GM18519 (cell line): Measurements from ENCODE around the gene CCNK.

Experiments
- ATAC-seq: cut with Tn5 transposase; IDR thresholded peaks from one replicate; pipeline ENCODE4 v1.9.1; 2021; ENCODE audit warnings: mild to moderate bottlenecking, moderate library complexity; ENCODE audit not compliant: unreplicated experiment, low FRiP score

CCNK gene

DNA sequence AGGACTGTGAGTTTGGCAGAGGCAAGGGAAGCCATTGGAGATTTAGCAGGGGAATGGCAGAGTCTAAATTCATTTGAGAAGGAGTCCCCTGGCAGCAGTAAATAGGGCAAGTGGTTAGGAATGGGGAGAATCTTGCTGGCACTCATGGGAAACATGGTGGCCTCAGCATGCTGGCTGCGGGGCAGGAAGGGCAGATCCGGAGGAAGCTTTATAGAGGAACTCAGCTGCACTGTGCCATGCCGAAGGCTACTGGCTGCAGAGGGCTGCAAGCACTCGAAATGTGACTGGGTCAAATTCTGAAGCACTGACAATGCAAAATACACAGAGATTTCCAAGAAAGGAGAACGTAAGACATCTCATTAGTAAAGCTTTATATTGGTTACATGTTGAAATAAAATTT lies 23.9 kb downstream of the CCNK start:
- no peak for ATAC-seq

DNA sequence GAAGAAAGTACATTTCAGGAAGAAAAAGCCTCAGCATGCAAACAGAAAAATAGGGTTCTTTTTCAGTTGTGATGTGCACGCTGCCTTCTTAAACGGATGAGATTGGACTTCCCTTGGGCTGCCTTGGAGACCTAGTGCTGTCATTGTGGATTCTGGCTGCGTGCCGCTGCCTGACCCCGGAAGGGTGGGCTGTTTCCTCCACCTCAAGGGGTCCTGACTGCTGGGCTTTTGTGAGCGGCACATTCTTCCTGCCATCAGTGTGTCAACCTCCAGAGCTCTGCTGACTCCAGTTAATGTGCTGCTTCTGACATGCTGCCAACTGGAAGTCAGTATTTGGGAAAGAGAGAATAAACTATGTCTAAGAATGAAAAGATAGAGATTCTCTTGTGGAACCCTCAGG lies 25.1 kb downstream of the CCNK start:
- no peak for ATAC-seq

DNA sequence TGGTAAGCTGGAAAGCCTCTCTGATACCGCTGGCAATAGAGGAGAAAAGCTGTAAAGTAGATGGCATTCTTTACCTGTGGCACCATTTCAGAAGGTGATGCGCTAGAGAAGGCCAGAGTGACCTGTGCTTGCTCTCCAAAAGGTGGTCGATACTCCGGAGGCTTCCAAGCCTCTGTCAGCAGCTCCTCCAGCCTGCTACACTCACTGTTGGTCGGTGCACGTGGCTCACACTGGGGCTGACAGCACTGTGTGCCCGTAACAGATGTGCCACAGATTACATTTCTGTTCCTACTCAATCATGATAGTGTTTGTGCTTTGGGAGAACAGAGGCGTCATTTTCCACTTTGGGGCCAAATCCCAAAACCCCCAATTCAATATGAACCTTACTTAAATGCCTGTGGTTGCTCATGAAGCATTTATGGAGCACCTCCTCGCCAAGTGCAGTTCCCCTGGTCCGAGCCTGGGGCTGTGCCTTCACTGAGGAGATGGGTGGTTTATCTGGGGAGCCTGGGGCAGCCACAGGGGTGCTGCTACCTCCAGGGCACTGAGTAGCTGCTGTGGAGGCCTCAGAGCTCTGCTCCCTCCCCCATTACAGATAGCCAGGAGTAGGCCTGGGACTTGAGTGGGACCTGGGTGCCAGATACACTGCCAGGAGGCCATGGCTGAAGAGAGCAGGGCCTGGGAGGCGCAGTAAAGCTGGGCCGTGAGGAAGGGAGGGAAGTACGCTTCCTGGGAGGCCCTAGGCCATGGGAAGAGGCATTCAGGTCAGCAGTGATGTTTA lies 26.8 kb downstream of the CCNK start:
- no peak for ATAC-seq

DNA sequence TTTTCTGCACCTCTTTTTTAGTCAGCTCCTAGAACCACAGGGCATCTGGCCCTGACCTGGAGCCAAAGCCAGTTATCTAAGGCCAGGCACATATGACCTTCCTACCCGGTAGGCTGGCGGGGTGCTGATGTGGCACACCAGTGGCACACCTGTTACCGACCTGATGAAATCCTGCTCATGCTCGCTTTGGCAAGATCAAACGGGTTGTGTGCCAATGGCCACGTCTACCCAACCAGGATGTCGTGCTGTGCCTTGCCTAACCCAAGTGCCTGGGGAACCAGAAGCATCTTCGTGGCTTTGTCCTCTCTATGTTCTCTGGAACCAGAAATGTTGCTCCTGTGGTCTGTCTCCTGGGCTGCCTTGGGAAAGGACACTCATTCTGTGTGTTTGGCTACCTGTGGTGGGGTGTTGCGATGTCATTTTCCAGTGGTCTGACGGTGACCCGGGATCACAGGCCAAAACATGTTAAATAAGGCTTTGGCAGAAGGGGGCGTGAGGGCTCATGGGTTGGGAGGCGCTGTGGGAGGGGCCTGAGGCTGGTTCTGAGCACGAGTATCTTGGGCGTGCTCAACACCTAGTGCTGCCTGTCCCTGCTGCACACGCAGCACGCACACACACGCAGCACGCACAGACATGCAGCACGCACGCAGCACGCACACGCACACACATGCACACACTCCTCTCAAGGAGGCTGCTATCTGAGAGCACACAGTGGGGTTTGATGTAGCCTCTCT lies 27.9 kb downstream of the CCNK start:
- no peak for ATAC-seq

DNA sequence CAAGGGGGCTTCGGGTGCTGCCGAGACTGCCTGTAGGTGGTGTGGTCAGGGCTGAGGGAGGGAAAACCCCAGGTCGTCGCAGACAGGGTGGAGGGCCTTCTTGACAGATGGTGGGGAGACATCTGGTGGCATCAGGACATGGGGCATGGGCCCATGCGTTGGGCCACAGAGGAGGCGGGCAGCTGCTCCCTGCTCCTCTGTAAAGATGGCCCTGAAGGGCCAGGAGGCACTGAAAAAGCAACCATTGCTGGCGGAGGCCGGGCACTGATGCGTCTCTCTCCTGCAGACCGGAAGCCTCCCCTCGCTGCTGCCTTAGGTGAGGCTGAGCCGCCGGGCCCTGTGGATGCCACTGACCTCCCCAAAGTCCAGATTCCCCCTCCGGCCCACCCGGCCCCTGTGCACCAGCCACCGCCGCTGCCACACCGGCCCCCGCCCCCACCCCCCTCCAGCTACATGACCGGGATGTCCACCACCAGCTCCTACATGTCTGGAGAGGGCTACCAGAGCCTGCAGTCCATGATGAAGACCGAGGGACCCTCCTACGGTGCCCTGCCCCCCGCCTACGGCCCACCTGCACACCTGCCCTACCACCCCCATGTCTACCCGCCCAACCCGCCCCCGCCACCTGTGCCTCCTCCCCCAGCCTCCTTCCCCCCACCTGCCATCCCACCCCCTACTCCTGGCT lies 28.8 kb downstream of the CCNK start:
- ATAC-seq, result no peak

DNA sequence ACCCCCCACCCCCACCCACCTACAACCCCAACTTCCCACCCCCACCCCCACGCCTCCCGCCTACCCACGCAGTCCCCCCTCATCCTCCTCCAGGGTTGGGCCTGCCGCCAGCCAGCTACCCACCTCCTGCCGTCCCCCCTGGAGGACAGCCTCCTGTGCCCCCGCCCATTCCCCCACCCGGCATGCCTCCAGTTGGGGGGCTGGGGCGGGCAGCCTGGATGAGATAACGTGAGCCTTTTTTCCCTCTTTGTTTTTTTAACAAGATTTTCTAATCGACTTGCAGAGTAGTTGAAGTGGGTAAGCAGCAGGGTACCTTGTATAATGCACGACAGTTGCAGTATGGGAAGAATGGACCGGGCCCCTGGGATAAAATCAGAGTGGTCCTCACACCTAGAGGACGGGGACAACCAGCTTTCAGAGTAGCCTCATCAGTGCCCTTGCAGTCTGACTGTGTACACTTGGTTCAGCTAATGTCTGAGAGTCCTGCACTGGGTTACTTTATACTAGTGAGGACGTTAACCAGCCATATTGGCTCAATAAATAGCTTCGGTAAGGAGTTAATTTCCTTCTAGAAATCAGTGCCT lies 29.4 kb downstream of the CCNK start:
- no peak for ATAC-seq

DNA sequence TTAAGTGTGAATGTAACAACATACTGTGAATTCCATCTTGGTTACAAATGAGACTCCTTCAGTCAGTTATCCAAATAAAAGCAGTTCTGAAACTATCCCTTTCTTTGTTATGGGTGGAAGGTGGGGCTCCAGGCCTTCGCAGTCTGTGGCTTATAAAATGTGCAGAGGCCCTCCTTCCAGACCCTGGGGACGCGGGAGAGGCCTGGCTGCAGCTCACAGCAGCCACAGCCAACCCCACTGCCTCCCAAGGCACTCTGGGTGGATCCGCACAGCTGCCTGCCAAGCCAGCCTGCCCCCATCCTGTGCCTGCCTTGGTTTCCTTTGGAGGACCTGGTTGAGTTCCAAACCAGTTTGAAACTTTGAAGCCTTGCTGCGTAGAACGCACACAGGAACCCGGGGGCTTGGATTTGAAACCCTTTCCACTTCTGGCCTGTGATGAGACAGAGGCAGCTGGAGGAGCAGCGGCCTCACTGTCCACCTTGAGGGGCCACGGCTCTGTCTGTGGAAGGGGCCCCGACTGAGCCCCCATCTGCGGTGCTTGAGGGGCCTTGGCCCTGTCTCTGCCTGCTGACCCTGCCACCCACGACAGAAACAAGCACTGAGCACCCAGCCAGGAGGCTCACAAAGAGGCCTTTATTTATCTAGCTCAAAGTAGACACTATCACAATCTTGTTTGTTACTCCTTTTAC lies 30.4 kb downstream of the CCNK start:
- no peak for ATAC-seq

DNA sequence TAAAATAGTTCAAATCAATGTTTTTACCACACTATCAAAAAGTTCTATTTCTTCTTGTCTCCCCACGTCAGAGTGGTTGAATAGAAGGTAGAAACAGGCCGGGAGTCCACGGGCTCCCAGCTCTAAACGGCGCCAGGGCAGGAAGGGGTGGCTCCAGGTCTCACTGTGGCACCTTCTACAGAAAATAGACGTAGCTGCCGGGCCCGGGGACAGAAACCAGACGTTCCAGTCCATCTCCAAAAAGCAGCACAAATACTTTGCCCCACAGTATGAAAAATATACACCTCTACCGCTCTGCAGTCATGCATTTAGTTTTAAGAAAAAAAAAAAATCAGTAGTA lies 30.9 kb downstream of the CCNK start:
- no peak for ATAC-seq

DNA sequence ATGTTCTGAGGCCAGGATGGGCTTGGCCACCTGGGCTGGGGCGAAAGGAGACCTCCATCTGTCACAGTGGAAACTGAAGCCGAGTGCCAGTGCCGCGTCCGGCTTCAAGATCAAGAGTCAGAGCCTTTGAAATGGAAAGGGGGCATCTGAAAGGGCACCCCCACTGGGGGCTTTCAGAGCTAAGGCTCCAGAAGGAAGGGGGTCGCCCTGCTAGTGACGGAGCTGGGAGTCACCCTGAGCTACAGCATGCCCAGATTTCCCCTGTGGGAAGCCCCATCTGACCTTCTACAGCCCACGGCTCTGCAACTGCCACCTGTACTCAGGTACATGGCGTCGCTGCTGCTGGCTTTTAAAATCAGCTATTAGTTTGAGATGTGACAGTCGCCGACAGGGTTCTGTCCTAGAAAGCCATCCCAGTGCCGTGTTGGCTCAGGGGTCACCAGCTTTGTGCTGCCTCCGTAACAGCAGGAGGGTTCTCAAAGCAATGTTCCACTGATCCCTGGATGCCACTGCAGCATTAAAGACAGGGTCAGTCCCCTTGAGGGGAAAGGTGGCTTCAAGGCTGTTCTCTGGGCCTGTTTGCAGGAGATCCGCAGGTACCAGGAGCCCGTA lies 31.5 kb downstream of the CCNK start:
- no peak for ATAC-seq

DNA sequence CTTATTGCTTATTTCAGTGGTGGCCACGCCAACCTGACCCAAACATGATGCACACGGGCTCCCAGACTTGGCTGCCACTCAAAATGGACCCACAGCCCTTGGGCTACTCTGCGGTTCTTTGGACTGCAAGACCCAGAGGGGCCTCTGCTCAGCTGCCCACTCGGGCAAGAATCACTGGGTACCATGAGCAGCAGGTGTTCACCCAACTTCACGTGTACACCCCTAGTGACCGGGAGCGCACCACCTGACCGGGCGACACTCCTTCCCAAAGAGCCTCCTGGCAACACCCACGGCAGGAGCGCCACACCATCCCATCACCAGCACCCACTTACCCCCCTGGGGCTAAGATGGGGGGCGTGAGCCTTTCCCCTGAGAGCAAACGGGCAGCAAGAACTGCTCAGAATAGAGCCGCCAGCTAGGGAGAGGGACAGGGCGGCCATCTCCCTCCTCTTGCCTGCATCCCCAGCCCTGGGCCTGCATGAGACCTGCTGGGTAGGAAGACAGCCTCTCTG lies 32.0 kb downstream of the CCNK start:
- no peak for ATAC-seq

DNA sequence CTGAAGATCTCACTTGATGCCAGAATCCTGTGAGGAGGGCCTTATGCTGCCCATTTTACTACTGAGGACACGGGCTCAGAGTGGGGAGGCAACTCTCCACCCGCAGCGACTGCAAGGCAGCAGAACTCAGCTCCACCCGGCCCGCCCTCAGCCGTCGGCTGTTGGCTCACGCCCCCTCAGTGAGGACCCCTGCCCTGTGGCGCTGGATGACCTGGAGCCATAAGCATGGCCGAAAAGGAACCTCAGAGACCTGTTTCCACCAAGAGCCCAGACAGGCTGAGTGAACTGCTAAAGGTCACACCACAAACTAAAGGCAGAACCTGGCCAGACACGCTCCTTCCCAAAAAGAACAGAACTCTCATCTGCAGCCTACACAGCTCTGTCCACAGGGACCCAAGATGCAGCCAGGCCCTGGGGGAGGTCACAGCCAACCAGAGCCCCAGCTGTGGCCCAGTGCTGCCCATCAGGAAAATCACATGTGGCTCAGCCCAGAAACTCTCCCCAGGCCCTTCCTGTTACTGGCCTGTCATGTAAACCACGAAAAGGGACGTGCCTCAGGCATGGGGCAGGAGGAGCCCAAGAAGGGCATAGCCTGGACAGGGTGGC lies 32.8 kb downstream of the CCNK start:
- ATAC-seq, result no peak

DNA sequence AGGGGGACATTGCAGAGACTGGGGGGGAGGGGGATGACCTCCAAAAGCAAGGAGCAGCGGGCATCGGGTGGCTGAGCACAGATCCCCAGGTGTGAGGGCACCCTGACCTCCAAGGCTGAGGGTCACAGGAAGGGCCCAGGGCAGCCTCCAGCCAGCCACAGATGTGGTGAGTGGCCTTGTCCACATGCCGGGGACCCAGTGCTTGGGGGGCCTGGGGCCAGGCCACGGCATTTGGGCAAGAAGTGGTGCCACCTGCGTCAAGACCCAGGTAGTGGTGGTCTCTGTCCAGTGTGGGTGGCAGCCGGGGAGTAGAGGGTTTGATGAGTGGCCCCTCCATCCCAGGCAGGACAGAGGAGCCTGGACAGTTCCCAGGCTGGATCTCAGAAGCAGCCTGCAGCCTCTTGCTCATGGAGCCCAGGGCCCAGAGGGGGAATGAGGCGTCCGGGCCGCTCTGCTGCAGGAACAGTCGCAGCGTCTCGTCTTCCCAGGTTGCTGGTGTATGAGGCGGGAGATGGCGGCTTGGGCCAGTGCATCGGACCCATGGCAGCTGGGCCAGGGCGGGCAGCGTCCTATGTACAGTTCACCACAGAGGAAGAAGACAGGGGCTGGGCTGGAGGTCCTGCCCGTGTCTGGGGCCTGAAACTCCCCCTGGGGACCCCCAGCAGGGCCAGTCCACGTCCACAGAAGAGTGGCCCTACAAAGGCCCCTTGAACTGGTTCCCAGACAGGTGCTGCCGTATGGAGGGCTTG lies 33.5 kb downstream of the CCNK start:
- no peak for ATAC-seq

DNA sequence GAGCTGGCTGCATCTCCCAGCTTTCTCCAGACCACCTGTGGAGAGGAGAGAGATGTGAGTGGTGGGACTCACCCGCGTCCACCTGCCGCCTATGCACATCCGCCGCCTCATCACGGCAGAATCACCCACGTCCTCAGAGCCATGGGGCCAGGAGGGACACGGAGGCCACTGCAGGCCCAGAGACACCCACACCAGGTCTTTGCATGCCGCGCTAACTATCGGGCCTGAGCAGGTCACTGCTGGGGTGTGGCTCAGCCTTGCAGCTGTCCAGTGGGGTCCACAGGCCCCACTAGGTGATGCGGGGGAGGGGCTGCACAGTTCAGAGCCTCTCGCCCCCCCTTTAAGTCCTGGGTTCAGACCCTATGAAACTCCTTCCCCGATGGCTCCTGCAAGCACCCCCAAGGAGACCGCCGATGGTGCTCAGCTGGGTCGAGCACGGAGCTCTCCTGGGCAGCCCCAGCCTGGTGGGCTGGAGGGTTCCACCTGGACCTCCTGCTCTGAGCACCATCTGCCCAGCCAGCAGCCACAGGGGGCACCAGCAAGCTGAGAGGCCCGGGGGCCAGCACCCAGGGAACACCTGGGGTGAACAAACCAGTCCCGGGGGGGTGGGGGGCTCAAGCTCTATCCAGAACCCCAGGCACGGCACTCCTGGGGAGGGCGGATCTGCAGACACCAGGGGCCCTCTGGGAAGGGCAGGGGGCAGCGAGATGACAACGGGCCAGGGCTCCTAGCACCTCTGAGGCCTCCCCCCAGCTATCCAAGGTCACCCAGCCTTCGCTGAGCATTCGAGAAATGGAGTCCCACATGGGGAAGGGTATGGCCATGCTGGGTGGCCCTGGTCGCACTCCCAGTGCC lies 34.3 kb downstream of the CCNK start:
- no peak for ATAC-seq

DNA sequence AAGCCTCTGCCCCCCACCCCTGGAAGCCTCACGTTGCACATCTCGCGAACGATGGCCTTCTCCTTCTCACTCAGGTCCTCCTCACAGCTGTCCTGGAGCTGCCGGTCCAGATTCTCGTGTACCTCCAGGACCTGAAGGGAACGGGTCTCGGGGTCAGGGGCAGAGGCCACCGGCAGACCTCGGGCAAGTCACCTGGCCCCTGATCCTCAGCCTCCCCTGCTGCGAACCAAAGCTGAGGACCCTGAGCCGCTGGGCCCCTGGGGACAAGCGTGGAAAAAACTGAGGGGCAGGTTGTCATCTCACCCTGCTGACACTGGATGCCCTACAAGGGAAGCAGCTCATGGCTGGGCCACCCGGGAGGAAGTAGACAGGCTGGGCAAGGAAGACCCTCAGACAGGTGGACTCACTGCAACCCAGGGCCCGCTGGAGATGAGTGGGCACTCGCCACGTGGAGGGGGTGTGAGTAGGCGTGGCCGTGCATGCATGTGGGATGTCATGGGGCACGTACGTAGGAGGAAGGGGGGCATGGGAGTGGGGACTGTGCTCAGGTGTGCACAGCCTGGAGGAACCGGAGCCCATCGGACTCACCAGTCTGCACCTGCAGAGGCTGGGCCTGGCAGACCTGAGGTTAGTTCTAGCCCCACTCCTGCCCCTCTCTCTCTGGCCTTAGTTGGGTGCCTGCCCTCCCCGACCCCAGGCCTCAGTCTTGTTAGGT lies 35.1 kb downstream of the CCNK start:
- no peak for ATAC-seq

DNA sequence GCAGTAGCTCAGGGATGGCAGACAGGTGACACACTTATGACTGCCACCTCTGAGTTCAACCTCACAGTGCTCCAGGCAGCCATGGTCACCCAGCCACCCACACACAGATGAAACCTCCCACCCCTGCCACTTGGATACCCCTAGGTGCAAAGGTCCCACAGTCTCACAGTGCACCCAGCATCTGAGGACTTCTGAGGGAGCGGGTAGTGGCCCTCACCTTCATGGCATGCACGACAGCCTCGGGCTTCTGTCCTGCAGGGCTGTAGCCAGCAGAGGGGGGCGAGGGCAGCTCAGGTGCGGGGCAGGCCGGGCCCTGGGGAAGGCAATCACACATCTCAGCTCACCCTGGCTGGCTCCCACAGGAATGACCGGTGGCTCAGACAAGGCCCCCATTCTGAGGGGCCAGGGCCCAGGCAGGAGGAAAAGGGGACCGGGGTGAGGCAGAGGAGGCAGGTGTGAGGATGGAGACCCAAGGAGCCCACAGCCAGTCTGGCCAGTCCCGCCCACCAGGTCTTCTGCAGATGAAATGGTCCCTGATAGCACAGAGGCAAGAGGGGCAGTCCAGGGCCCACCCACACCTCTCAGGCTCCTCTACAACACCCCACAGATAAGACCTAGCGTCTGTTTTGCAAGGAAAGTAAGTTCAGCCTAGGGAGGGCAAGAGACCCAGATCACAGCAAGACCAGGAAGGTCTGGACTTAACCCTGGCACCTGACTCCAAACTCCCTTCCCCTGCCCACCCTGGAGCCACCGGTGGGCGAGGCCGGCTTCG lies 35.8 kb downstream of the CCNK start:
- no peak for ATAC-seq

DNA sequence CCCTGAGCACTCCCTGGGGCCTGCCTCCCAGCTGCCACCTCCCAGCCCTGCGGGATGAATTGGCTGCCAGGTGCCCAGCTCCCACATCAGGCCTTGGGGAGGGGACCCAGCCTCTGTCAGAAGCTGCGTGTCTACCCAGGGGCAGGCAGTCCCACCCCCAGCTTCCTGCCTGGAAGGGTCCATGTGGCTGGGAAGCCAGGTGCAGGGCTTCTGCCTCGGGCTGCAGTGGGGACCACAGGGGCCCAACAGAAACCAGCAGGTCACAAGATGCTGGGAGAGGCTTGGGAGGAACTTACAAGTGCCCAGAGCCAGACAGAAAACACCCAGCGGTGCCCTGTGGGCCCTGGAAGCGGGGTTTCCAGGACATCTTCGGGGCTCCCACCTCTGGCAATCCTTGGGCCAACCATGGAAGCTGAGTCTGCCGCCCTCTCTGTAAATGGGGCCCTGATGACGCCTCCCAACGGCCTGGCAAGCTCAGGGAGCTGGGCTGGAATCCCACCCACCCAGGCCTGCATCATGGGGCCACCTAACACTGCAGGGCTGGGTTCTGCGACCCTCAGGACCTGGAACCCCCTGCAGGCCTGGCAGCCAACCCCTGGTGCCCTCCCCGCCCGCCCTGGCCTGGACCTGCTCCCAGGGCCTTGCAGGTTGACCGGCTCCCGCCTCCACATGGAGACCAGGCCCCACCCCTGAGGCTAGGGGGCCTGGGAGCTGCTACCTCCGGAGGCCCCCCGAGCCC lies 36.6 kb downstream of the CCNK start:
- ATAC-seq, result no peak
